Kidney (tissue), 14 donors: ENCODE data around the gene TNFAIP8. TPM values are rescaled to one million over a fixed set of nuclear protein-coding genes. Genes with fewer than 3 reads are reported as not detected.

Experiments
- DNase-seq, 5 donors: peaks; one replicate each; pipeline ENCODE4 v3.0.0-alpha.2; 2013 to 2020
- FAIRE-seq: peaks from 2 replicates; lab custom pipeline; 2012; peaks lifted over from hg19 to GRCh38; lab: Jason Lieb, UNC
- H3K27ac ChIP-seq, 2 donors: one replicate each; pipeline ENCODE4 v1.7.0; 2013; ENCODE audit warnings: low read depth in 2 of 2, low read length in 2 of 2, inconsistent platforms in 1 of 2
- H3K27me3 ChIP-seq: one replicate; pipeline ENCODE4 v1.7.1; 2013; ENCODE audit warnings: low read length, inconsistent platforms; ENCODE audit not compliant: control insufficient read depth, insufficient read depth
- H3K36me3 ChIP-seq, 3 donors: one replicate each; pipeline versions ENCODE4 v1.7.0 to v1.7.1; 2013; ENCODE audit warnings: low read length in 3 of 3, control low read depth in 1 of 3, inconsistent platforms in 1 of 3; ENCODE audit not compliant: insufficient read depth in 3 of 3, control insufficient read depth in 2 of 3
- H3K4me1 ChIP-seq, 3 donors: one replicate each; pipeline versions ENCODE4 v1.7.0 to v1.7.1; 2013; ENCODE audit warnings: low read length in 3 of 3, inconsistent platforms in 1 of 3, low read depth in 1 of 3; ENCODE audit not compliant: control insufficient read depth in 2 of 3, insufficient read depth in 2 of 3
- H3K4me3 ChIP-seq, 3 donors: one replicate each; pipeline versions ENCODE4 v1.7.0 to v1.8.1; 2013; ENCODE audit warnings: low read length in 3 of 3, control low read depth in 1 of 3, inconsistent platforms in 1 of 3
- H3K9ac ChIP-seq, 3 donors: one replicate each; pipeline versions ENCODE4 v1.7.0 to v1.7.1; 2013; ENCODE audit warnings: low read length in 3 of 3, control low read depth in 1 of 3, inconsistent platforms in 1 of 3
- H3K9me3 ChIP-seq, 3 donors: one replicate each; pipeline versions ENCODE4 v1.7.0 to v1.7.1; 2013; ENCODE audit warnings: low read length in 3 of 3, control low read depth in 1 of 3, inconsistent platforms in 1 of 3; ENCODE audit not compliant: control insufficient read depth in 2 of 3, insufficient read depth in 1 of 3
- CTCF ChIP-seq: IDR thresholded peaks from 3 replicates; pipeline ENCODE4 v1.5.1; 2012; ENCODE audit warnings: mild to moderate bottlenecking, moderate library complexity, borderline replicate concordance; ENCODE audit not compliant: insufficient read depth; ENCODE audit errors: extremely low read depth
- intact Hi-C: fragments of 100-400 bp; cut with DNase I; formaldehyde crosslinking; loops from one replicate; pipeline ENCODE4 v1.11.1; 2022
- polyA plus RNA-seq: library from polyadenylated mRNA; stranded (reverse); fragments of 350-450 nt; fragmentation: Illumina TruSeq; extraction: RNeasy Lipid Tissue Mini Kit (QIAGEN cat#74804); gene quantifications from one replicate; pipeline ENCODE4 v1.2.3, GENCODE V29; 2014; ENCODE audit warnings: low read depth, low replicate concordance; ENCODE audit not compliant: insufficient read depth
- total RNA-seq: library from RNA; stranded (reverse); fragmentation: NEBNext Ultra II Directional; extraction: Animal tissue kit (Norgen Biotek cat#: 25700); gene quantifications from one replicate; pipeline ENCODE4 v1.2.1, GENCODE V29; 2021
- donor health status: control.
- donor health status: control.
- donor health status: control.
- donor health status: control.
- donor health status: control.
- donor health status: DM: yes; HTN: yes; CAD: no.
- donor health status: Normal renal cell carcinoma (clear cell type).

Gene TNFAIP8
- total and polyA plus RNA-seq, 2 donors from 2014 or later: 13.3 to 41.5 TPM

DNA sequence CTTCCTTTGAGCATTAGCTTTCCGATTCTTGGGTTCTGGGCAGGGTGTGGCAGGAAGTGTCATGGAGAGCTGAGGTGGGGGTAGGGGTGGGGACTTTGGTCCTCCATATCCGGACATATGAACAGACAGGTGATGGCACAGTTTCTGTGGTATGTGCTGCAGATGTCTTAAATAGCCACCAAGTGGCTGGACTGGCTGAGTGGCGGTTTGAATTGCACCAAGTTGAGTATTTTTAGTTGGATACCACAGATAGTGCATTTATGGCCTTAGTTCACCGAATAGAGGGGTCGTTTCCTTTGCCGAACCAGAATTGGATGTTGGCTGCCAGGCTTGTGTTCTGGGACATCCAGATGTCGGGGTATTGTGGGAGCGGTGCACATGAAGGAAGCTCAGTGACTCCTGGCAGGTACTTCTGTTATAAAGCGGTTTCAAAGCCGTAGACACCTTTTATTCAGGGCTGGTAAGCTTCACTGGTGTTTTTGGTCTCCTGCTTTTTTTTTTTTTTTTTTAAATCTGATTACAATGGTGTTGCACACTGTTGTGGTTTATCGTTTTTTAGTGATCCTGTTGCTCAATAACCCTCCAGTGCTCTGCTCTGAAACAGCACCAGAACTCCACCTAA, 15.1 kb upstream of the TNFAIP8 start:
- DNase-seq (no peak), FAIRE-seq (no peak)
- Histone ChIP-seq H3K27me3 (no peaks in the 10 kb centered on the region), H3K4me3 (no peak overlapping the region), H3K27ac (no peak overlapping the region), H3K9me3 (no peaks in the 10 kb centered on the region), H3K9ac (no peak overlapping the region), H3K36me3 (no peaks in the 10 kb centered on the region), H3K4me1 (peaks cover 0 to 10% (median 4%) of the 10 kb centered on the region in 3 donors)
- TF ChIP-seq CTCF: no peak
- intact Hi-C loops: no loop called here

DNA sequence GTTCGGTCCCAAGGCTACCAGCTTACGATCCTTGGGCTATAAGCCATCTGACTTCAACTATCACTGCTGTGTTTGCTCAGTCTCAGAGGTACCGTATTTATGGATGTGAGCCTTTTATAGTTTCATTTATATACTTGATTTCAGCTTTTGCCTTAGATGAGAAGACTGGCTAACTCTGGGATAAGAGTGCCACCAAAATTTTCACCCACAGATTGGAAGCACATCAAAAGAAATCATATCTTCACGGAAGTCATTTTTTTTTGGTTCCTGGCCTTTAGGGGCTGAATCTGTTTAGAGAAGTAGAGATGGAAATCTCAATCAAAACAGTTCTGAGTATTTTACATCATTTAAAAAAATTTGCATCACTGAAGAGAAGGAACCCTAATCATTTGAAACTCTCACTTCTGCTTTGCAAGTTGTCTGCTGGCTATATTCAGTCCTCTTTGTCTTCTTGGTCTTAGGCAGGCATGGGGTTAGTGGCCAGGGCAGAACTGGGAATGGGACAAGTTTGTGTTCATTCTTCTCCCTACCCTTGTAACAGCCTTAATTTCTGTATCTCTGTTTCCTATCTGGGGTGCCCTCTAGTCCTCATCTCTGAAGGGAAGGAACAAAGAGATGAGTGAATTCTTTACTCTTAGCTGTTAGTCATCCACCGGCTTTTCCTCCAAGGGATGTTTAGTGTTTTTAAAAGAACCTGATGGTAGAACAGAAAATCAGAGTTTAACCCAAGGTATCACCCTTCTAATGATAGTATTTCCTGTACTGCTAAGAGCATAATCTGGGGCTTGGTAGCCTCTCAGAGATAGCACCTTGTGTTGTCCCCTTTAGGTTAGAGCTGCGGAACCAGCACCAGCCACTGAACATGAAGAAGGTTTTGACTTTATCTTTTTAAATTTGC, 14.1 kb upstream of the TNFAIP8 start:
- DNase-seq (no peak), FAIRE-seq (no peak)
- intact Hi-C loops: no loop called here
- no peak overlapping the region for H3K9ac ChIP-seq
- H3K9me3 ChIP-seq: no peaks in the 10 kb centered on the region
- H3K27ac ChIP-seq: no peak overlapping the region
- no peak overlapping the region for H3K4me3 ChIP-seq
- H3K36me3 ChIP-seq: no peaks in the 10 kb centered on the region
- peaks cover 0 to 10% (median 4%) of the 10 kb centered on the region in 3 donors for H3K4me1 ChIP-seq
- TF ChIP-seq CTCF: no peak
- no peaks in the 10 kb centered on the region for H3K27me3 ChIP-seq

GRCh38 chr5:119342406-119342805, 13.4 kb upstream of the TNFAIP8 start:
- Histone ChIP-seq H3K27me3 (no peaks in the 10 kb centered on the region), H3K9ac (no peak overlapping the region), H3K27ac (no peak overlapping the region), H3K4me1 (peaks cover 0 to 6% (median 3%) of the 10 kb centered on the region in 3 donors), H3K9me3 (no peaks in the 10 kb centered on the region), H3K4me3 (no peak overlapping the region), H3K36me3 (no peaks in the 10 kb centered on the region)
- intact Hi-C loops: no loop called here
- FAIRE-seq: no peak
- DNase-seq: no peak
- TF ChIP-seq CTCF: no peak
